HG03097 (cell line): Measurements from ENCODE around the gene ASMTL.
"Not testable (repeated sequence)": the region's sequence is repeated elsewhere in the genome, so short reads cannot be mapped to it uniquely, and the experiment has no call there.

ENCODE experiments used
- ATAC-seq: cut with Tn5 transposase; IDR thresholded peaks from one replicate; pipeline ENCODE4 v1.9.1; 2021; ENCODE audit not compliant: unreplicated experiment, low FRiP score

The ASMTL gene

DNA sequence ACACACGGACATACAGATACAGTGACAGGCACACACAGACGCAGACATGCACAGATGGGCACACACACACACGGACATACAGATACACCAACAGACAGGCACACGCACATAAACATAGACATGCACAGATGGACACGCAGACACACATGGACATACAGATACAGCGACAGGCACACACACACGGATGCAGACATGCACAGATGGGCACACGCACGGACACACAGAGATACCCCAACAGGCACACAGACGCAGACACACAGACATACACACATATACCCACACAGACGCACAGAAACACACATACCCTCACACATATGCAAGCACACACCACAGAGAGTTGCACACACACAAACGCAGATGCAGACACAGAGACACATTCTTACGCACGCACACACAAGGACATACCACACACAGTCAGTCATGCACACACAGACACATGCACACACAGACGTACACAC lies 36.4 kb downstream of the ASMTL start:
- ATAC-seq = no peak

DNA sequence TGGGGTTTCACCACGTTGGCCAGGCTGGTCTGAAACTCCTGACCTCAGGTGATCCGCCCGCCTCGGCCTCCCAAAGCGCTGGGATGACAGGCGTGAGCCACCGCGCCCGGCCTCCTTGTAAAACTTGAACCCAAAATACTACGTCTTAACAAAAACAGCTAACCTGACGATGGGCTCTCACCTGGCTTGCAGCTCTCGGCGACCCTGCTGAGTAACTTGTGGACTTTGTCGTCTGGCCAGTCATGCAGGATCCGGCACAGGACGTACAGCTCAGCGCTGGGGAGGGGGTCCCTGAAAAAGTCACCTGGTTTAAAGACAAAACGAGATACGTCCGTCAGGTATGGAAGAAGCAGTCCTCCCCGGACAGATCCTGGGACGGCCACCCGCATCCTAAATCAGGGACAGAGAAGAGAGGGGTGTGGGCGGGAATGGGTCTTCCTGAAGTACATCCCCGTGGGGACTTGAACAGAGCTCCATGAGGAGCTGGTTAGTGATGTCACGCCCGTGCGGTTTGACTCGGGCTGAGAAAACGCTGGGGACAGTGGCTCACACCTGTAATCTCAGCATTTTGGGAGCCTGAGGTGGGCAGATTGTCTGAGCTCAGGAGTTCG lies 40.1 kb downstream of the ASMTL start:
- no peak for ATAC-seq

DNA sequence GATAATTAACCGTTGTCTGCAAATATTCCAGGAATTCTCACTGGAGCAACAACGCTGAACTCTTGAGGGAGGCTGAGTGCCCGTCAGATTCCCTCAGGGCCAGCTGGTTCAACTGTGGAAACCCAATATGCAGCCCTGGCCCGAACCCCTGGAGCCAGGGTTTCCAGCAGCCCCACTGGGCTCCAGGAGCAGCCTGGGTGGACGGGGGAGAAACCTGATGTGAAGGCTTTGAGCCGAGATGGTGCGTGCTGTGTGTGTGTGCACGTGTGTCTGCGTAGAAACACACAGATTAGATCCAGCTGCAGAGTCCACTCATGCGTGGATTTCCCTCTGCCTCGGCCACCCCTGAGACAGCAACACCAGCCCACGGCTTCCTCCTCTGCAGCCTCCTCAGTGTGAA lies 41.4 kb downstream of the ASMTL start:
- no peak for ATAC-seq

DNA sequence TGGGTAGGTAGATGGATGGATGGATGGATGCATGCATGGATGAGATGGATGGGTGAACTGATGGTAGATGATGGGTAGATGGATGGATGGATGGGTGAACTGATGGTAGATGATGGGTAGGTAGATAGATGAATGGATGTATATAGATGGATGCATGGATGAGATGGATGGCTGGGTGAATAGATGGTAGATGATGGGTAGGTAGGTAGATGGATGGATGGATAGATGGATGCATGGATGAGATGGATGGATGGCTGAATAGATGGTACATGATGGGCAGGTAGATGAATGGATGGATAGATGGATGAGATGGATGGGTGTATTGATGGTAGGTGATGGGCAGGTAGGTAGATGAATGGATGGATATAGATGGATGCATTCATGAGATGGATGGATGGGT lies 45.7 kb downstream of the ASMTL start:
- ATAC-seq = no peak

DNA sequence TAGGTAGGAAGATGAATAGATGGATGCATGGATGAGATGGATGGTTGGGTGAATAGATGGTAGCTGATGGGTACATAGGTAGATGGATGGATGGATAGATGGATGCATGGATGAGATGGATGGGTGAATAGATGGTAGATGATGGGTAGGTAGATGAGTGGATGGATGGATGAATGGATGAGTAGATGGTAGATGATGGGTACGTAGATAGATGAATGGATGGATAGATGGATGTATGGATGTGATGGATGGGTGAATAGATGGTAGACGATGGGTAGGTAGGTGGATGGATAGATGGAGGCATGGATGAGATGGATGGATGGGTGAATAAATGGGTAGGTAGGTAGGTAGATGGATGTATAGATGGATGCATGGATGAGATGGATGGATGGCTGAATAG lies 46.9 kb downstream of the ASMTL start:
- not testable (repeated sequence) for ATAC-seq

DNA sequence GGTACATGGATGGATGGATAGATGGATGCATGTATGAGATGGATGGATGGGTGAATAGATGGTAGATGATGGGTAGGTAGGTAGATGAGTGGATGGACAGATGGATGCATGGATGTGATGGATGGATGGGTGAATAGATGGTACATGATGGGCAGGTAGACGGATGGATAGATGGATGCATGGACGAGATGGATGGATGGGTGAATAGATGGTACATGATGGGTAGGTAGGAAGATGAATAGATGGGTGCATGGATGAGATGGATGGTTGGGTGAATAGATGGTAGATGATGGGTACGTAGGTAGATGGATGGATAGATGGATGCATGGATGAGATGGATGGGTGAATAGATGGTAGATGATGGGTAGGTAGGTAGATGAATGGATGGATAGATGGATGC lies 48.8 kb downstream of the ASMTL start:
- ATAC-seq = not testable (repeated sequence)

DNA sequence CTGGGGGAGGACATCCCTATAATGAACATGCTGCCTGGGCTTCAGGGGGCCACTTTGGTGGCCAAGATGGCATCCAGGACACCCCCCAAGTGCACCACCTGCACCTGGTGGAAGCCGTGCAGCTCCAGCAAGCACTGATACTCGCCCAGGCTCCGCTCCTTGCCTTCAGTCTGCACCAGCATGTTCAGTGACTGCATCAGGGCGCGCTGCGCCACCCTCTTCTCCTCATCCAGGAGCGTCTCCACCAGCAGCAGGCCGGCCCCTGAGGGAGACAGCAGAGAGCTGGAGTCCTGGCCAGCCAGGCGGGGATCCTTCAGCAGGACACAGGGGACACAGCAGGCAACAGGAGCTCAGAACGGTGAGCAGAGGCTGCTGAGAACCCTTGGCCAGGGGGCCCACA lies 49.5 kb downstream of the ASMTL start:
- ATAC-seq = no peak

DNA sequence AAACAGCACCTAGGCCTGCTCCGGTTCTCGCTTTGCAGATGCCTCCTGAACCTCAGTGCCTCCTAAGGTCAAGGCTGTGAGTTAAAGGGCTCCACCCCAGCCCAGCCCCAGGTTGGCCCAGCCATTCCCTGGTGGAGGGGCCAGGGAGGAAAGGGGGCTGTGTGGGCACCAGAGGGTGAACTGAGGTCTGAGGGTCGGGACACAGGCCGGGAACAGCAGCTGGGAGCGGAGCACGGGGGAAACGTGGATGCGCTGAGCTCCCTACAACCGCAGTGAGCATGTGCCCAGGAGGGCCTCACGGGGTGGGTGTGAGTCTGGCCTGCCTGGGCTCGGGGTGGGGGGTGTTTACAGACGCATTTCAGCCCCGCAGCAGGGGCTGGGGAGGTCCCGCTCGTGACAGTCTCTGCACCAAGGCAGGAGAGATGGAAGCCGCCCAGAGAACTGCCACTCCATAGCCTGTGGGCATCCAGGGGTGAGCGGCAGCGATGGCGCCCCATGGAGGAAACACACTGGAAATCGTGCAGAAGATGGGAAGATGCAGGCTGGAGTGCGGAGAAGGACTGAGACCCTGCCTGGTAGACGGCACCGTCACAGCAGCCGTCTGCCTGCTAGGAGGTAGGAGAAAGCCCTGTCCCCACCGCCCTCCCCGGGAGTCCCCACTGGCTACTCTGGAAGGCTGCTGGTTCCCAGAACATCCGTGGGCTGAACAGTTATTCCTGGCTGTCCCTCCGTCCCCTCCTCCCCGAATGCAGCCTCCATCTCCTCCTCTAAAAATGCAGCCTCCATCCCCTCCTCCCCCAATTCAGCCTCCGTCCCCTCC lies 50.9 kb downstream of the ASMTL start:
- ATAC-seq = no peak

DNA sequence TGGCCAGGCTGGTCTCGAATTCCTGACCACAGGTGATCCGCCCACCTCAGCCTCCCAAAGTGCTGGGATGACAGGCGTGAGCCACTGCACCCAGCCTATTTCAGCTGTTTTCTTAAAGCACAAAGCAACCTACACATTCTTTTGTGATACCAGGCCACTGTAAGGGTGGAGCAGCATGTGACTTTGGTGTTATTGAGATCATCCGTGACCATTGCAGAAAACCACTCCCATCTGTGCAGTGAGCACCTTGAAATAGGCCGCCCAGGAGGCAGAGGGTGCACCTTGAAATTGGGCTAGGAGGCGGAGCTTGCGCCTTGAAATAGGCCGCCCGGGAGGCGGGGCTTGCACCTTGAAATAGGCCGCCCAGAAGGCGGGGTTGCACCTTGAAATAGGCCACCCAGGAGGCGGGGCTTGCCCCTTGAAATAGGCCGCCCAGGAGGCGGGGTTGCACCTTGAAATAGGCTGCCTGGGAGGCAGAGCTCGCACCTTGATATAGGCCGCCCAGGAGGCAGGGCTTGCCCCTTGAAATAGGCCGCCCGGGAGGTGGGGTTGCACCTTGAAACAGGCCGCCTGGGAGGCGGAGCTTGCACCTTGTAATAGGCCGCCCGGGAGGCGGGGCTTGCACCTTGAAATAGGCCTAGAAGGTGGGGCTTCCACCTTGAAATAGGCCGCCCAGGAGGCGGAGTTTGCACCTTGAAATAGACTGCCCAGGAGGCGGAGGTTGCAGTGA lies 51.8 kb downstream of the ASMTL start:
- no peak for ATAC-seq

DNA sequence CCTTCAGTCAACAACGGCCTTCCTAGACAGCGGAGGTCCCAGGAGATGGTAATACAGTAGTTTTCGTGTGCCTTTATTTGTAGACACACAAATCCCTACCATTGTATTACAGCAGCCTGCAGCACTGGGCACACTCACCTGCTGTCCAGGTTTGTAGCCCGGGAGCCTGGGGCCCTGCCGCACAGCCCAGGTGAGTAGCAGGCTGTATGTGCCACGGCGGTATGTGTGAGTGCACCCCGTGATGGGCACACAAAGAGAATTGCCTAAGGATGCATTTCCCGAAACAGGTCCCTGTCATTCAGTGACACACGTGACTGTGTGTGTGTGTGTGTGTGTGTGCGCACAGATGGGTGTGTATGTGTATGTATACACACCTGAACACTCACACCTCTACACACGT lies 52.7 kb downstream of the ASMTL start:
- no peak for ATAC-seq

DNA sequence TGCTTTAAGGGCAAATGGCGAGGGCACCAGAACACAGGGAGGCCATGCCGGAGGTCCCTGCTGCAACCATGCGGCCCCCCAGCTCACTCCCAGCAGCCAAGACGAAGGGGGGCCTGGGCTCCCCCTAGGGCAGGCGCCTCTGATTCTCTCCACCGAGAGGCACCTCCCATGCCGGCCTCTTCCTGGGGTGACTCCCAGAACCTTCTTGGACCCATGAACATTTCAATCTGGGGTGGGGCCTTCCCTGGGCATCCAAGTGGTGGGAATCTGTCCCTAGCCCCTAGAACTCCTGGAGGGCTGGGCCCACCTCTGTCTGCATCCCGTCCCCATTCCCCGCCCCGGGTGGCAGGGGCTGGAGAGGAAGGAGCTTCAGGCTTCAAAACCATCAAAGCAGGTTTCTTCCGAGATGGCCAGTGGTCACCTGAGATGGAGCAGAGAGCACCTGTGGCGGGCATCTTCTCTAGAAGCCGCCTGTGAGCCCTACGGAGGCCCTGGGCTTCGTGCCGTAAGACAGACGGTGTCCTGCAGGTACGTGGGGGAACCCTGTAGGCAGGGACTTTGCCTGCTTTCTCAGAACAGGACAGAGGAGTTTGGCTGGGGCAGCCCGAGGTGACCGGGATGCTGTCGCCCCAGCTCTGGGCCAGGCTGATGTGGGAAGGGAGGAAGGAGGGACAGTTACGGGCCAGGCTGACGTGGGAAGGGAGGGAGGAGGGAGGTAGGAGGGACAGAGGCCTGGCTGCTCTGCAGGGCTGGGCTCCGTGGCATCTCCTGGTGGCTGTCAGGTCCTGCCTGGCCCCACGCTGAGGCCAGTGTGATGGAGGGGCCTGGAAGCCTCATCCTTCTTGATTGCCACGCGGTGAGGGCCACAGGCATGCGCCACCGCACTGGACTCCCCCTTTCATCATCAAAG lies 54.0 kb downstream of the ASMTL start:
- ATAC-seq = no peak

DNA sequence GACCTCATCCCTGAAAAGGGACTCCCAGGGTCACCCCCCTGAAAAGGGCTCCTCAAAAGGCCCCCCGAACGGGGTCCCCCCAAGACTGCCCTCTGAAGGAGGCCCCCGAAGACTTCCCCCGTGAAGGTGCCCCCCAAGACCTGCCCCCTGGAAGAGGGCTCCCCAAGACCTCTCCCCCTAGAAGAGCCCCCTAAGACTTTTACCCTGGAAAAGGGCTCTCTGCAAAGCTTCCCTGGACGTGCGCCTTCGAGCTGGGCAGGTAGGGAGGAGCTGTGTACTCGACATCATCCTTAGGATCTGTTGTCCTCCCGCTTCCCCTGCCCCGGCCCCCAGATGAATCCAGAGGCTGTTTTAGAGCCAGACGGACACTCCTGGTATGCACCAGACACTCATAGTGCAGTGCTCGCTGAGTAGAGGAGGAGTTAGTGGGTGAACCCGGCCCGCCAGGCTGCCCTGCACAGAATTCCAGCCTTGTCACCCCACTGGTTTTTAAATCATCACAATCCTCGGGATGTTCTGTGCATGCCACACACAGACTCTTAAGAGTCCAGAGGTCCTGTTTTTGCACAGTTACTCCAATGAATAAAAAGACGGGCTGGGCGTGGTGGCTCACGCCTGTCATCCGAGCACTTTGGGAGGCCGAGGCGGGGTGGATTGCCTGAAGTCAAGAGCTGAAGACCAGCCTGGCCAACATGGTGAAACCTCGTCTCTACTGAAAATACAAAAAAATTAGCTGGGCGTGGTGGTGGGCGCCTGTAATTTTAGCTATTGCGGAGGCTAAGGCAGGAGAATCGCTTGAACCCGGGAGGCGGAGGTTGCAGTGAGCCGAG lies 55.1 kb downstream of the ASMTL start:
- ATAC-seq = no peak

DNA sequence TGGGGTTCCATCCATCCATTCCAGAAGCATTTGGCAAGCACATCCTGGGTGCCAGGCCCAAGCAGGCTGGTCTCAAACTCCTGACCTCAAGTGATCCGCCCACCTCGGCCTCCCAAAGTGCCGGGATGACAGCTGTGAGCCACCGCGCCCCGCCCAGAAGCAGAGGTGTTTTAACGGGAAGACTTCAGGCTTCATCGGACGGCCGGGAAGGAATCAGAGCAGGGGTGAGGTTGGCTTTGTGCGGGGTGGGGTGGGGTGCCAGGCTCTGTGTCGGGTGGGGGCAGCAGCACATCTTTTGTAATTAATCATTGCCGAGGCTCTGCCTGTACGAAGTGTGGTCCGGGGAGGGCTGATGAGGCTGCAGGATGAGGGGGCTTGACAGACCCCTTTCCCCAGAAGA lies 55.7 kb downstream of the ASMTL start:
- ATAC-seq = no peak

DNA sequence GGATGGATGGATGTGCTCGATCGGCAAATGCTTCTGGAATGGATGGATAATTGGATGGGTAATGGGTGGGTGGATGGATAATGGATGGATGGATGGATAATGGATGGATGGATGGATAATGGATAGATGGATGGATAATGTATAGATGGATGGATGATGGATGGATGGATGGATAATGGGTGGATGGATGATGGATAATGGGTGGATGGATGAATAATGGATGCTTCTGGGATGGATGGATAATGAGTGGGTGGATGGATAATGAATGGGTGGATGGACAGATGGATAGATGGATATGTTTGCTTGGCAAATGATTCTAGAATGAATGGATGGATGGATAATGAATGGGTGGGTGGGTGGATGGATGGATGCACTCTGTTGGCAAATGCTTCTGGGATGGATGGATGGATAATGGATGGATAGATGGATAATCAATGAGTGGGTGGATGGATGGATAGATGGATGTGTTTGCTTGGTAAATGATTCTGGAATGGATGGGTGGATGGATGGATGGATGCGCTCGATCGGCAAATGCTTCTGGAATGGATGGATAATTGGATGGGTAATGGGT lies 57.0 kb downstream of the ASMTL start:
- ATAC-seq = no peak

DNA sequence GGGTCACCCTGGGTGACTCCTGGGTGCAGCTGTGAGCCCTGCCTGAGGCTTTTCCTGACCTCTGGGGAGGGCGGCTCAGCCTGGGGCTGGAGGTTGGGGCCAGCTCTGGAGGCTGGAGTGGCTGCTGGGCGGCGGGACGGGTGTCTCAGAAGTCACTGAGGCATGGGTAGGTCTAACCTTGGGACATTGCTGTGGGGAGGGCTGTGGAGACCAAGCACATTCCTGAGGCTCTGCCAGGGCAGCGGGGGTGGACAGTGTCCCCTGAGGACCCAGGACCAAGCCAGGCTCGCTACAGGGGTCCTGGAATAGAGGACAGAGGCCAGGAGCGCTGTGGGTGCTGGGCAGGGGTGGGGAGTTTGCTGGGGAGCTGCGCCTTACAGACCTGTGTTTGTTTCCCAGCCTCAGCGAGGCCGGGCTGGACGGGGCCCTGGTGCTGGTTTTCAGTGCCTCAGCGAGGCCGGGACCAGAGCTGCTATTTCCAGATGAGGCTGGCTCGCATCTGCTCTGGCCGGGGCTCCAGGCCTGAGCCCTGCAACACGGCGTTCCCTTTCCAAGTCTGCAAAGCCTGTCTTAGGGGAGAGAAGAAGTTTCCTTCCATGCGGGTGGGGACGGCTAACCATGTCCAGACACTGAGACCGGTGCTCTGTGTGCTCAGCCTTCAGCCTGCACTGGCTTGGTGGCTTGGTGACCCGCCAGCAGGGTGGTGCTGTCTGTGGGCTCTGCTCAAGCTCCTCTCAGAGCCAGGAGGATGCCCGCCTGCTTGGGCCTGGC lies 57.8 kb downstream of the ASMTL start:
- ATAC-seq = no peak

DNA sequence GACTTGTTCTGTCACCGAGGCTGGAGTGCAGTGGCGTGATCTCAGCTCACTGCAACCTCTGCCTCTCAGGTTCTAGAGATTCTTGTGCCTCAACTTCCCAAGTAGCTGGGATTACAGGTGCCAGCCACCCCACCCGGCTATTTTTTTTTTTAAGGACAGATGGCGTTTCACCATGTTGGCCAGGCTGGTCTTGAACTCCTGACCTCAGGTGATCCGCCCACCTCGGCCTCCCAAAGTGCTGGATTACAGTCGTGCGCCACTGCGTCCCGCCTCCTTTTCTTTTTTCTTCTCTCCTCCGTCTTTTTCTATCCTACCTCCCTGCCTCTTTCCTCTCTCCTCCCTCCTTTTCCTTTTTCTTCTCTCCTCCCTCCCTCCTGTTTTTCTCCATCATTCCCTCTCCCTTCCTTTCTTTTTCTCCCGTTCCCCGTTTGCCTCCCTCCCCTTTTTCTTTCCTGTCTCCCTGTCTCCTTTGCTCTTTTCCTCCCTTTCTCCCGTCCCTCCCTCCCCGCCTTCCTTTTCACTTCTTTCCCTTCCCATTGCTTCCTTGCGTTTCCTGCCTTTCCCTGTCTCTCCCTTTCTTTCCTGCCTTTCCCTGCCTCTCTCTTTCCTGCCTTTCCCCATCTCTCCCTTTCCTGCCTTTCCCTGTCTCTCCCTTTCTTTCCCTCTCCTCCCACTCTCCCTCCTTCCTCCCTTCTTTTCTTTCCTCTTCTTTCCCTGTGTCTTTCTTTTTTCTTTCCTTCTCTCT lies 58.7 kb downstream of the ASMTL start:
- no peak for ATAC-seq

DNA sequence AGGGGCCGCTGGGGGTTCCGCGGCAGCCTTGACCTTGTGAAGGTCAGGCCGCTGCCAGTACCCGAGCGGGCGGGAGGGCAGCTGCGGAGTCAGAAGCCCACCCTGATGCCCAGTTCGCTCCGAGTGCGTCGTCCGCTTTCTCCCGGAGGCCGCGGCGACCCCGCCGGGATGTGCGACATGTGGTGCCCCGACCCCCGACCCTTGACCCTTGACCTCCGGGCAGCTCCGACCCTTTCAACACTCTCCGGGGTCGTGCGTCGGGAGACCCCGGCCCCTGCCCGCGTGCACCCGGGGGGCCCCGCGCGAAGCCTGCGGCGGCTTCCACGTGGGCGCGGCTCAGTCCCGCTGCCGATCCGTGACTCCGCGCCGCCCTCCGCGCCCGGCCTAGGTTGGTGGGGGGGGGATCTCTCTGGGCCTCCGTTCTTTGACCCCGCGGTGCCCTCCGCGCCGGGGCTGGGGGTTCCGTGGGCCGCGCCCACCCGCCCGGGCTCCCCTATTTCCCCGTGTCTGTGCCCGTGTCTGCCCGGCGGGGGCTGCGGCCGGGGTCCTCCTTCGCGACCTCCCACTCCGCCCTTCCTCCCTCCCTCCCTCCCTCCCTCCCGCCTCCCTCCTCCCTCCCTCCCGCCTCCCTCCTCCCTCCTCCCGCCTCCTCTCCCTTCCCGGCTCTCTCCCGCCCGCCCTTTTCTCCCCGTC lies 60.2 kb downstream of the ASMTL start:
- ATAC-seq = peak; percentile 19
